ENCODE results near the gene FGF19.
"Not testable (repeated sequence)": the region's sequence is repeated elsewhere in the genome, so short reads cannot be mapped to it uniquely, and the experiment has no call there.

FGF19 gene

DNA sequence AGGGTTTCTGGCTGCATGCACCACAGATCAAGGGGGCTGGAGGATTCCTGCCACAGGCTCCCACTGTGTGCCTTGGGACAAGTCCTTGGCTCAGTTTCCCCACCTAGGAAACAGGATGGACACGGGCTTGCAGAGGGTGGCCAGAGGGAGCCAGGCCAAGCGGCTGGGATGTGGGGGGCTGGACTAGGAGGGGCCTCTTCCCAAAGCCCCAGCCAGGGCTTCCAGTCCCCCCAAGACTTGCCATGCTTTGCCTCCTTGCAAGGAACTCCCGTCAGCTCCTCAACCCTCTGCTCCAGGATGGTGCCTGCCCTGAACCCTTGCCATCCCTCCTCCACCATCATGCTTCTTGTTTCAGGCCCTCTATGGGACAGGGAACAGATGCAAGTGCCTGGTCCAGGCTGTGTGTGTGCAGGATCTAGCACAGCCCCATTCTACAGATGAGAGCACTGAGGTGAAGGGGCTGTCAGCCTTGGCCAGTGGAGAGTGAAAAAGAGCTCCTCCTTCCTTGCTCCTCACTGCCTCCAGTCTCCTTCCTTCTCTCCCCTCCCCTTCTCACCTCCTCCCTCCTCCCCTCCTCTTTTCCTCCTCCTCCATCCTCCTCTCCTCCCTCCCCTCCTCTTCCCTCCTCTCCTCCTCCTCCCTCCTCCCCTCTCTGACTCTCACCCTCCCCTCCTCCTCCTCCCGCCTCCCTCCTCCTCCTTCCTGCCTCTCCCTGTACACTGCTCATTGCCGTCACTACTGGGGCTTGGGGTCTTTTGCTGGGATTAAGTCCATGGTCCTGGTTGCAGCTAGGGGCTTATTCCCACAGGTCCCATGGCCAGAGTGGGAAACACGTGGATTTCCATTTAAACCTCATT lies 13.3 kb upstream of the FGF19 start:
- no peak for DNase-seq

- DNase-seq: no peak
Observed at GRCh38 chr11:69716099-69716498, 12.3 kb upstream of the FGF19 start.

DNA sequence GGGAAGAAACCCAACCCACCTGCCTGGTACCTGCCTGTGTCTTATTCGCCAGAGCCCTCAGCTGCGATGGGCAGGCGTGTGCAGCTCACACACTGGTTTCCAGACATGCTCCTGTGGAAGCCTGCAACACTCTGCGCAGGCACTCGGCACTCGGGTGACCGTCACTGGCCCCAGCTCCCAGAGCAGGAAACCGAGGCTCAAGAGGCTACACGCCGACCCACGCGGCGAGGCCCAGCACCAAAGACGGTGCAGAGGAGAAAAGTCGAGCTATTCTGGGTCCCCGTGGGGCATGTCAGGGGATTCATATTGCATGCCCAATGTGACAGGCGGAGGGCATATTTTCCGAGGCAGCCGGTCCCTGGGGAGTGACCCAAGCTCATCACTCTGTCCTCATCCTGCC lies 11.6 kb upstream of the FGF19 start:
- DNase-seq: no peak

DNA sequence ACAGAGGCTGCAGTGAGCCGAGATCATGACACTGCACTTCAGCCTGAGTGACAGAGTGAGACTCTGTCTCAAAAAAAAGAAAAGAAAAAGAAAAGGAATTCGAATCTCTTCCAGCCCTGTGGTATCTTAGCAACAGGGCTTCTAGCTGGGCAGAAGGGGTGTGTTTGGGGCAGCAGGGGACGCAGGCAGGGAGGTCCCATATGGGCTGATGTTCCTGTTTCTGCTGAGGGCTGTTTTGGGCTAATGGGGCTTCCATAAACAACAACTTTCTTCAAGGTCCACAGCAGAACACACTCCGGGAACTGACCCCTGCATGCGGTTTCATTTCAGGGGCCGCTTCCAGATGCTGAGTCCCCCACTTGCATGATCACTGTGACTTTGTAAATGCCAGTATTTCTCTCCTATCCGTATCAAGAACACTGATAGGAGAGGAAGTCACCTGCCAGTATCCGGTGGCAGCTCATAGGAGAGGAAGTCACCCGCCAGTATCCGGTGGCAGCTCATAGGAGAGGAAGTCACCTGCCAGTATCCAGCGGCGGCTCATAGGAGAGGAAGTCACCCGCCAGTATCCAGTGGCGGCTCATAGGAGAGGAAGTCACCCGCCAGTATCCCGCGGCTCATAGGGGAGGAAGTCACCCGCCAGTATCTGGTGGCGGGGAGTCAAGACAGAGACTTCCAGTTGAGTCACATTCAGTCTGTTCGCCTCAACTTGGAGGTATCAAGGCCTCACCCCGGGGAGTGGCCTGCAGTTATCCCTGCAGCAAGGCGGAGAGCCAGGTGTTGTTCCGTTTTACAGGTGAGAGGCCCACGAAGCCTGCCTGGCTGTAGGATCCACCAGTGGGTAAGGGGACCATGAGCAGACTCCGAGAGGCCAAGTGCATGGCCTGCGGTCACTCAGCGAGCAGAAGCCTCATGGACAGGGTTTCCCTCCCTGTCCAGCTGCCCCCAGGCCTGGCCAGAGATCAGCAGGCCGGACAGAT lies 8.3 kb upstream of the FGF19 start:
- no peak for DNase-seq

DNA sequence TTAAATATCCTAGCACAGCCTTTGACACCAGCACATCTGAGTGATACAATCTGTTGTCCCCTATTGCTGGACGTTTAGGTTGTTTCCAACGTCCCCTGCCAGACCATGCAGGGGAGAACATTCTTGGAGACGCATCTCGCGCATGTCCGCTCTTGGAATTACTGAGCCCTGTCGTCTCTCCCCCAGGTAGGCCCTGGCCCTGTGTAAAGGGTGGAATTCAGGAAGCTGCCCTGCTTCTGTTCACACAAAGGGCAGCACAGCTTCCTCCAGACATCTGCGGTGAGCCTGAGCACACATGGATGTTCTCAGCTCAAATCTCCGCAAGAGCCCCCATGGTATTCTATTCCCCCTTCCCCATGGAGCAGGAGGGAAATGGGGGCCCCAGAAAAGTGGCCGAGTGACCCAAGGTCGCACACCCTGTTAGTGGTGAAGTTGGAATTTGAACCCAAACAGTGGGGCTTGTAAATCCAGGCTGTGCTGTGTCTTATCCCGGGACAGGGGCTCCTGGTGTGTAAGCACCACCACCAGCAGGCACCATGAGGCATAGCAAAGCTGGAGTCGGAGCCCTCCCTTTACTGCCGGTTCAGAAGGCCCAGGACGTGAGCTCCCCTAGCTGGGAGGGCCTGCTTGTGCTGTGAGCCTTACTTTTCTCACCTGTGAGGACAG lies 5.0 kb upstream of the FGF19 start:
- DNase-seq: no peak

DNA sequence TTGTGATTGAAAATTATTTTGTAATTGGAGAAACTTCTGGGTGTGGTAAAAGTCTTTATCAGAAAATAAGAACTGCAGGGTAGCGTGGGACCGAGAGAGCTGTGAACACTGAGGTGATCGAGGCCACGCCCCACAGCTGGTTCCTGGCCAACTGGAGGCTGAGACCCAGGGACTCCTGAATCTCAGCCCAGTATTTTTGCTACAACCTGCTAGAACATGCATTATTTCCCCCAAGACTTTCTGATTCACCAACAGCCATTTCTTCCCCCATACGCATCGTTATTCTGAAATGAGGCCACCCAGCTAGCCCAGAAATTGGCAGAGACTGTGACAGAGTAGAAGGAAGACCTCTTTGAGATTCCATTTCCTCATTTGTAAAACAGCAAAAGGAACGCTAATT lies 3.4 kb upstream of the FGF19 start:
- no peak for DNase-seq

GRCh38 chr11:69705901-69706787 lies 2.3 kb upstream of the FGF19 start:
- no peak for DNase-seq

- no peak for DNase-seq
Observed at GRCh38 chr11:69705351-69705811, 1.6 kb upstream of the FGF19 start.

DNA sequence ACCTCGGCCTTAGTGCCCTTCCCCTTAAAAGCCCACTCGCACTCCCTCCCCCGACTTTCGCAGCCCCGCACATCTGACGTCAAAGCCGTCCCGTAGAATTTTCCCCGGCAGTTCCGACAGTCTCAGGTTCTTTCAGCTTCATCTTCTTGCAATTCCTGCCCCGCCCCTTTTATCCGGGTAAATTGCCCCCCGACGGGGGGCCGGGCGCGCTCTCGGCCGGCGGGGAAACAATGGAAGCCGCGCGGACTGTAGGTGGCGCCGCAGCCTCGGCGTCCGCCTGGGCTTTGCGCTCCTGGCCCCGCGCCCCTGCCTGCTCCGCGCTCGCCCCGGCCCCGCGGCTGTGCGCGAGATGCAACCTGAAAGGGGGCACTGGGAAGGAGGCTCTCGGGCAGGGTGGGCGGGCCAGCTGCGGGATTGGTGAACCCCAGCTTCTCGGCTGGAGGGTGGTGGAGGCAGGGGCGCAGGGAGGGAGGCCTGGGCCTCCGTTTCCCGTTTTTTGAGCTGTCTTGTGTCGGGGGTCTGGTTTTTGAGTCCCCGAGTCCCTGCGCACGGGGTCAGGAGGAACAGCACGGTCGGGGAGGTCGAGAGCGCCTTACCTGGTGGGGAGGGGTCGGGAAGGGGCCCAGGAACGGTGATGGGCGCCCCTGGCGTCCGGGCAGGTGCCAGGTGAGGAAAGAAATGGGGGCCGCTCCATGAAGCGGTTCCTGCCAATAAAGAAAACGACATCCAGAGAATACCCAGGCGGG lies 859 bp upstream of the FGF19 start:
- DNase-seq: peak; percentile 11

- no peak for DNase-seq
Observed at GRCh38 chr11:69703453-69703767, 412 bp downstream of the FGF19 start.

GRCh38 chr11:69702769-69703452 lies 911 bp downstream of the FGF19 start:
- no peak for DNase-seq

DNA sequence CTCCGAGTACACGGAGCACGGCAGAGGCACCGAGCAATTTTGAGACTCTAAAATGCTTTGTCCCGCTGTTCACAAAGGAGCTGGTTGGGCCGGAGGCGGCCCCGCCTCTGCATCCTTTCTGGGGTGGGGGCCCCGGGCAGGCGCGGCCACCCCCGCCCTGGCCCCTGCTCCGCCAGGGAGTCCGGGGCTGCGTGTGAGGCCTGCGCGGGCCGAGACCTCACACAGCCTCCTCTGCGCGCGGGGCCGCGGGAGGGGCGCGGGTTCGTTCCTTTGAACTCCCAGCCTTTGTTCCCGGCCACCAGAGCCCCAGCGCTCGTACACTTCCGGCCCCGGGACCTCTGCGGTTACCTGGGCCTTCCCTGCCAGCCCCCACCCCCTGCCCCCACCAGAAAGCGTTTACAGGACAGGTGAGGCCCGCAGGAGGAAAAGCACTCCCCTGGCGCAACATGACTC lies 1.6 kb downstream of the FGF19 start:
- DNase-seq: no peak

GRCh38 chr11:69700278-69701140 lies 3.3 kb downstream of the FGF19 start:
- DNase-seq: peak; percentile 47

DNA sequence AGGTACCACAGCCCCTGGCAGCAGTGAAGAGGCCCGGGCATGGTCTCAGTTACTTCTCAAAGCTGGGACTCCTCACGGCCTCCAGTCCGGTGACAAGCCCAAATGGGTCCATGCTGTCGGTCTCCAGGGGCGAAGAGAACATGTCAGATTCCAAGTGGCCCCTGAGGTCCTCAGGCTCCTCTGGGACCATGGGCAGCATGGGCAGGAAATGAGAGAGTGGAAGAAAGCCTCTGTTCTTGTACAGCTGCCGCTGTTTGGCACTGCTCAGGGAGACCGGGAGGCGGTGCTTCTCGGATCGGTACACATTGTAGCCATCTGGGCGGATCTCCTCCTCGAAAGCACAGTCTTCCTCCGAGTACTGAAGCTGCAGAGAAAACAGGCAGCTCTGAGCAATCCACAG lies 4.6 kb downstream of the FGF19 start:
- no peak for DNase-seq

GRCh38 chr11:69698362-69698761 lies 5.5 kb downstream of the FGF19 start:
- DNase-seq: no peak

DNA sequence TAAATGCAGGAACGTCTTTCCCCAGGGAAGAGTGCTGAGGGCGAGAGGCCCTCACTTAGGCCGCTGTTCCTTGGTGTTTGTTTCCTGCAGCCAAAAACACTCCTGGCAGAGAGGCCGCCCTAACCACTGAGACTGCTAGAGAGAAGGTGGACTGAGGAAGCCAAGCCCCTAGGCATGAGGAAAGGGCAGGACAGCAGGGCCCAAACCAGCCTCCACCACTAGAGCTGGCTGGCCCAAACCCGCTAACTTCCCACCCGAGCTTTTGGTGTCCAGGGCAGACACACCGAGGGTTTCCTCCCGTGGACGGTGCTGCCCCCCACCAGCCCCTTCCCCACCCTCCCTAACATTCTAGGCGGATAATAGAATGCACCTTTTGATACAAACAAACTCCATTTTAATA lies 6.0 kb downstream of the FGF19 start:
- DNase-seq: no peak

DNA sequence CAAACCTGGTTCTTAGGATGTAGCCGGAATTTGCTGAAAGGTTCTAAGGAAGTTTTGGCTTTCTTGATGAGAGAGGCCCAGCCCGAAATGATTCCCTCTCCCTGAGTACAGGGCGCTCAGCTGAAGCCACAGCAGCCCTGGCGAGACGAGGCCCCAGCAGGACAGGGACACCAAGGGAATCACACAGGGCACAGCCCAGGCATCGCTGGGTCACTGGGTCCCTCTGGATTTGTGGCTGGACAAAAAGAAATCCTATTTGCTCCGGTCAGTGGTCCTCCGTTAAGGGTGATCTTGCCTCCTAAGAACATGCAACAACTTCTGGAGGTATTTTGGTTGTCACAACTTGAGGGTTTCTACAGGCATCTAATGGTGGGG lies 6.4 kb downstream of the FGF19 start:
- DNase-seq: no peak

GRCh38 chr11:69696749-69697468 lies 6.9 kb downstream of the FGF19 start:
- DNase-seq: peak; percentile 16

GRCh38 chr11:69695995-69696394 lies 7.8 kb downstream of the FGF19 start:
- not testable (repeated sequence) for DNase-seq

All from DMS79 (cell line).